ENCODE results near the gene FBL.
"Not testable (repeated sequence)": the region's sequence is repeated elsewhere in the genome, so short reads cannot be mapped to it uniquely, and the experiment has no call there.

FBL gene

GRCh38 chr19:39881495-39882110 is 35.4 kb upstream of the FBL start:
- not testable (repeated sequence) for DNase-seq (ENCODE audit: low read depth); H3K4me3 ChIP-seq (ENCODE audit: control insufficient read depth, low read depth, low read length)
- TF ChIP-seq, protein P1, sequence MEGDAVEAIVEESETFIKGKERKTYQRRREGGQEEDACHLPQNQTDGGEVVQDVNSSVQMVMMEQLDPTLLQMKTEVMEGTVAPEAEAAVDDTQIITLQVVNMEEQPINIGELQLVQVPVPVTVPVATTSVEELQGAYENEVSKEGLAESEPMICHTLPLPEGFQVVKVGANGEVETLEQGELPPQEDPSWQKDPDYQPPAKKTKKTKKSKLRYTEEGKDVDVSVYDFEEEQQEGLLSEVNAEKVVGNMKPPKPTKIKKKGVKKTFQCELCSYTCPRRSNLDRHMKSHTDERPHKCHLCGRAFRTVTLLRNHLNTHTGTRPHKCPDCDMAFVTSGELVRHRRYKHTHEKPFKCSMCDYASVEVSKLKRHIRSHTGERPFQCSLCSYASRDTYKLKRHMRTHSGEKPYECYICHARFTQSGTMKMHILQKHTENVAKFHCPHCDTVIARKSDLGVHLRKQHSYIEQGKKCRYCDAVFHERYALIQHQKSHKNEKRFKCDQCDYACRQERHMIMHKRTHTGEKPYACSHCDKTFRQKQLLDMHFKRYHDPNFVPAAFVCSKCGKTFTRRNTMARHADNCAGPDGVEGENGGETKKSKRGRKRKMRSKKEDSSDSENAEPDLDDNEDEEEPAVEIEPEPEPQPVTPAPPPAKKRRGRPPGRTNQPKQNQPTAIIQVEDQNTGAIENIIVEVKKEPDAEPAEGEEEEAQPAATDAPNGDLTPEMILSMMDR (IDR thresholded peaks at IDR 0.05; ENCODE audit: control insufficient read depth, insufficient read depth, low read depth, low read length, missing control alignments) = peak; percentile 19

DNA sequence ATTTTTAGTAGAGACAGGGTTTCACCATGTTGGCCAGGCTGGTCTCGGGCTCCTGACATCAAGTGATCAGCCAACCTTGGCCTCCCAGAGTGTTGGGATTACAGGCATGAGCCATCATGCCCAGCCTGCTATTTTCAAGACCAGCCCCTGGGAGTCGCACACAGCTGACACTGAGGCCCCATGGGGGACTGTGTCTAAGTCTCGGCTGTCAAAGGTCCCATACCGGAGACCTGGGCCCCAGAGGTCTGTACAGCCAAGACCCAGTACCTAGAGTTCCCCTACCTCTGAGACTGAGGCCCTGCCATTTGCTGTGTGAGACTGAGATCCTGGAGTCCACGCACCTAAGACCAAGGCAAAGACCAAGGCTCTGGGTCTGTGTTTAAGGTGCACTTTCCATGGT is 34.1 kb upstream of the FBL start:
- DNase-seq (ENCODE audit: low read depth) = not testable (repeated sequence)

GRCh38 chr19:39879796-39880195 is 33.6 kb upstream of the FBL start:
- not testable (repeated sequence) for H3K4me3 ChIP-seq (ENCODE audit: control insufficient read depth, low read depth, low read length); DNase-seq (ENCODE audit: low read depth)

More for the DNA sequence above, 34.1 kb upstream of the FBL start:
- H3K4me3 ChIP-seq (ENCODE audit: control insufficient read depth, low read depth, low read length) = not testable (repeated sequence)

DNA sequence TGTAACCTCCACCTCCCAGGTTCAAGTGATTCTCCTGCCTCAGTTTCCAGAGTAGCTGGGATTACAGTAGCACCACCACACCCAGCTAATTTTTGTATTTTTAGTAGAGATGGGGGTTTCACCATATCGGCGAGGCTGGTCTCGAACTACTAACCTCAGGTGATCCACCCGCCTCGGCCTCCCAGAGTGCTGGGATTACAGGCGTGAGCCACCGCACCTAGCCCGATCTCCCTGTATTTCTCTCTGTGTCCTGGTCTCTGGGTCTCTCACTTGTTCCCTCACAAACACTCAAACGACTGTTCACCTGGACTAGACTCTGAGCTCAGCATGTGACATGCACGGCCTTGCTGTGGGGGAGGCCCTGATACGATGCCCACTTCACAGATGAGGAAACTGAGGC is 32.7 kb upstream of the FBL start:
- DNase-seq (ENCODE audit: low read depth); H3K4me3 ChIP-seq (ENCODE audit: control insufficient read depth, low read depth, low read length): not testable (repeated sequence)

DNA sequence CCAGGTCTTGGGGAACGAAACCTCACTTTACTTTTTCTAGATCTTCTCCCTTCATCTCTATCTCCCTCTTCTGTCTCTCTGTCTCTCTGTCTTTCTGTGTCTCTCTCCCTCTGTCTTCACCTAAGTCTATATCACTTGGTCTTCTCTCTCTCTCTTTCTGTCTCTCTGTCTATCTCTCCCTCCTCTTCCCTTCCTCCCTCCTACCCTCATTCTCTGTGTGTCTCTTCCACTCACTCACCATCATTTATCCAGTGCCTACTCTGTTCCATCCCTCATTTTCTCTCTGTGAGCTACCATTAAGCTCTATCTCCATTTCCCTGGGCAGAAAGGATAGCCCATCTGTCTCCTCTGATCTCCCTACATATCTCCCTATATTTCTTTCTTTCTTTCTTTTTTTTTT is 32.2 kb upstream of the FBL start:
- H3K4me3 ChIP-seq (ENCODE audit: control insufficient read depth, low read depth, low read length) = no peak overlapping the region
- TF ChIP-seq, protein P1 (IDR thresholded peaks at IDR 0.05; ENCODE audit: control insufficient read depth, insufficient read depth, low read depth, low read length, missing control alignments) = no peak
- no peak for DNase-seq (ENCODE audit: low read depth)

DNA sequence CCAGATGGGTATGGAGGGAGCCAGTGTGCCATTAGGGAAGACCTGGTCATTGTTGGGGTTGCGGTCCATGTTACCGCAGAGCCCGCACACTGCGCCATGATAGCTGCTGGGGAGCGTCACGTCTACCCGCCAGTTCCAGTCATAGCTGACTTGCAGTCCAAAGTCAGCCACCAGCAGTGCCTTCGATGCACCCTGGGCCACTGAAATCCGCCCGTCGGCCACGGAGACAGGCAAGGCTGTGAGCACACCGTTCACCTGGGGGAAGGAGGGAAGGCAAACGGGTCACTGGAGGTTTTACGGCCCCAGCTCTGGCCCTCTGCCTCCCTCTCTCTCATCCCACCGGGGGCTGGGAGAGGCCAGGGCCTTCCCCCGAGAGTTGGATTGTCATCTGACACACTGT is 31.8 kb upstream of the FBL start:
- not testable (repeated sequence) for H3K4me3 ChIP-seq (ENCODE audit: control insufficient read depth, low read depth, low read length); DNase-seq (ENCODE audit: low read depth)

GRCh38 chr19:39877488-39877887 is 31.3 kb upstream of the FBL start:
- DNase-seq (ENCODE audit: low read depth); H3K4me3 ChIP-seq (ENCODE audit: control insufficient read depth, low read depth, low read length): not testable (repeated sequence)

DNA sequence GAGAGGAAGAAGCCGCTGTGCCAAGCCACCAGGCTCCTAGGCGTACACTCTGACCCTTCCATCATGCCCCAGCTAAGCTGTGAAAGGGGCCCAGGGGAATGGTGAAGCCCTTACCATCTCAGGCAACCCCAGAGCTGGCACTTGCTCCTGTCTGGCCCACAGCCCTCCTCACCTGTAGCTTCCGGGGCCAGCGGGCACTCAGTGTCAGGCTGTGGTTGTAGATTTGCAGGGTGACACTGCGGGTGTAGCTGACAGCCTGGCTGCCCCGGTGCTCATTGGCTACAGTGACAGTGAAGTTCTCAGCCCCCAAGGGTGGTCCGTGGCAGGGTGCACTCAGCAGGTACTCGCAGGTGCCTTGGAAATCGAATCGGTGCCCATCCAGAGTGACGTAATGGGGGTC is 30.3 kb upstream of the FBL start:
- not testable (repeated sequence) for DNase-seq (ENCODE audit: low read depth); H3K4me3 ChIP-seq (ENCODE audit: control insufficient read depth, low read depth, low read length)

- H3K4me3 ChIP-seq (ENCODE audit: control insufficient read depth, low read depth, low read length); DNase-seq (ENCODE audit: low read depth): not testable (repeated sequence)
Measured at GRCh38 chr19:39875401-39875864, 29.3 kb upstream of the FBL start.

DNA sequence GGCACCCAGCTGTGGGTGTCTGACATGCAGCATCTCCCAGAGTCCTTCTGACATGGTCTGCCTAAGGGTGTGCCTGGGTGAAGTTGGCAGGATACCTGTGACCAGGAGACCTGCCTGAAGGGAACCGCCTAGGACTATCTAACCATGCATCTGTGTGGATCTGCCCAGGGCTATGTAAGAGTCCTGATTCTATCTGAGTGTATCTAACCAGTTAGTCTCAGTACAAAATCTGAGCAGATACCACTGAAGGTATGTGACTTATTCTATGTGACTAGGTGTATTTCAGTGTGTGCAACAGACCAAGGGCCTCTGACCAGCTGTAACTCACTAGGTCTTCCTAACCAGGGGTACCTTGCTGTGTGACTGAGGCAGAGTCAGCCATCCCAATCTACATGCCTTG is 28.2 kb upstream of the FBL start:
- DNase-seq (ENCODE audit: low read depth) = no peak
- no peak overlapping the region for H3K4me3 ChIP-seq (ENCODE audit: control insufficient read depth, low read depth, low read length)
- TF ChIP-seq, protein P1 (IDR thresholded peaks at IDR 0.05; ENCODE audit: control insufficient read depth, insufficient read depth, low read depth, low read length, missing control alignments) = no peak

DNA sequence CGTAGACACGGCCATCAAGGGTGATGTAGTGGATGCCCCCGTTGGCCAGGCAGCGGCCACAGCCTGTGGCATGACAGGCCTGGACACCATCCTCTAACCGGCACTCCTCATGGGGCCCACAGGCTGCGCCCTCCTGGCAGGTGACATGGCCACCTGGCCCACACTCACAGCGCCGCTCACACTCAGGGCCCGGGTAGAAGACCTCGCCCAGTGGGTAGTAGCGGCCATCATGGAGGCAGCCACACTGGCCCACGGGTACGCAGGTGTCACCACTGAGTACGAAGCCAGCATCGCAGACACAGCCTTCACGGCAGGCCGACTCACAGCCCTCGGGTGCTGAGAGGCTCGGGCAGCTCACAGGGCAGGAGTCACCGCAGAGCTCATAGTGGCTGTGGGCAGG is 27.2 kb upstream of the FBL start:
- TF ChIP-seq, protein P1 (IDR thresholded peaks at IDR 0.05; ENCODE audit: control insufficient read depth, insufficient read depth, low read depth, low read length, missing control alignments) = no peak
- H3K4me3 ChIP-seq (ENCODE audit: control insufficient read depth, low read depth, low read length) = no peak overlapping the region
- DNase-seq (ENCODE audit: low read depth) = no peak
